Measurements from ENCODE around the gene BHMT2. TPM values are rescaled to one million over a fixed set of nuclear protein-coding genes. Genes with fewer than 3 reads are reported as not detected.

Gene BHMT2
- total RNA-seq, 4 donors from 2014 or later: 27.6 to 63.4 (median 48.0) TPM

- no peaks in the 10 kb centered on the region for H3K4me1 ChIP-seq
- no peak for TF ChIP-seq POLR2A (IDR thresholded peaks at IDR 0.05)
- TF ChIP-seq EP300 (IDR thresholded peaks at IDR 0.05): no peak
- TF ChIP-seq, protein P1, sequence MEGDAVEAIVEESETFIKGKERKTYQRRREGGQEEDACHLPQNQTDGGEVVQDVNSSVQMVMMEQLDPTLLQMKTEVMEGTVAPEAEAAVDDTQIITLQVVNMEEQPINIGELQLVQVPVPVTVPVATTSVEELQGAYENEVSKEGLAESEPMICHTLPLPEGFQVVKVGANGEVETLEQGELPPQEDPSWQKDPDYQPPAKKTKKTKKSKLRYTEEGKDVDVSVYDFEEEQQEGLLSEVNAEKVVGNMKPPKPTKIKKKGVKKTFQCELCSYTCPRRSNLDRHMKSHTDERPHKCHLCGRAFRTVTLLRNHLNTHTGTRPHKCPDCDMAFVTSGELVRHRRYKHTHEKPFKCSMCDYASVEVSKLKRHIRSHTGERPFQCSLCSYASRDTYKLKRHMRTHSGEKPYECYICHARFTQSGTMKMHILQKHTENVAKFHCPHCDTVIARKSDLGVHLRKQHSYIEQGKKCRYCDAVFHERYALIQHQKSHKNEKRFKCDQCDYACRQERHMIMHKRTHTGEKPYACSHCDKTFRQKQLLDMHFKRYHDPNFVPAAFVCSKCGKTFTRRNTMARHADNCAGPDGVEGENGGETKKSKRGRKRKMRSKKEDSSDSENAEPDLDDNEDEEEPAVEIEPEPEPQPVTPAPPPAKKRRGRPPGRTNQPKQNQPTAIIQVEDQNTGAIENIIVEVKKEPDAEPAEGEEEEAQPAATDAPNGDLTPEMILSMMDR (IDR thresholded peaks at IDR 0.05): no peak
- H3K4me3 ChIP-seq: no peak overlapping the region
- H3K27ac ChIP-seq: no peak overlapping the region
- WGBS, 2 donors: 65 to 72% methylated on average over 3 of the region's 3 CpGs
- H3K36me3 ChIP-seq: no peaks in the 10 kb centered on the region
- no peak for DNase-seq (ENCODE audit: low spot score in 2 of 2)
- no peaks in the 10 kb centered on the region for H3K9me3 ChIP-seq
- no peaks in the 10 kb centered on the region for H3K27me3 ChIP-seq
Observed at GRCh38 chr5:79091064-79091463, 21.5 kb downstream of the BHMT2 start.

DNA sequence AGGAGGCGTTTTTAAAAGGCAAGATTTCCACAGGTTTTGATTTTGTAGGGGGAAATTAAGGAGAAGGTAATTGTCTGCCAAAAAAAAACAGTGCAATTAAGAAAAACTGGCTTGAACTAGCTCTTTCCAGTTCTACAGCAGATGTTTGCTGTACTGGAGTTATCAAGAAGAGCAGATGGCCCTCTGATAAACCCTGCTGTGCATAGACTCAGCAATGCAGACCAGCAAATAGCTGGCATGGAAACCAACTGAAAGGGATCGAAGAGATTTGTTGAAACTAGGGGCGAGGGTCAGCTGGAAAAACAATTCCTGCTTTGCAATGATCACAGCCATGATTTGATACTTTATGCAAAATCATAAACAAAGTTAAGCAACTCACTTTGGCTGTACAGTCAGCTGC lies 24.2 kb downstream of the BHMT2 start:
- H3K36me3 ChIP-seq: no peaks in the 10 kb centered on the region
- WGBS, 2 donors: 60 to 68% methylated on average over 3 of the region's 3 CpGs
- H3K4me1 ChIP-seq: no peaks in the 10 kb centered on the region
- no peak overlapping the region for H3K4me3 ChIP-seq
- no peak overlapping the region for H3K27ac ChIP-seq
- no peaks in the 10 kb centered on the region for H3K27me3 ChIP-seq
- no peaks in the 10 kb centered on the region for H3K9me3 ChIP-seq
- TF ChIP-seq EP300 (IDR thresholded peaks at IDR 0.05) (no peak), POLR2A (IDR thresholded peaks at IDR 0.05) (no peak)
- TF ChIP-seq, protein P1 (IDR thresholded peaks at IDR 0.05): no peak
- no peak for DNase-seq (ENCODE audit: low spot score in 2 of 2)

- WGBS, 2 donors: 94 to 97% methylated on average over 2 of the region's 2 CpGs
- peaks cover 0 to 10% of the 10 kb centered on the region in 2 donors for H3K27me3 ChIP-seq
- H3K4me3 ChIP-seq: no peak overlapping the region
- DNase-seq (ENCODE audit: low spot score in 2 of 2): no peak
- H3K4me1 ChIP-seq: peaks cover 0 to 9% (median 0%) of the 10 kb centered on the region in 4 donors
- TF ChIP-seq, protein P1 (IDR thresholded peaks at IDR 0.05): no peak
- TF ChIP-seq POLR2A (IDR thresholded peaks at IDR 0.05): no peak
- no peak for TF ChIP-seq EP300 (IDR thresholded peaks at IDR 0.05)
- H3K27ac ChIP-seq: no peak overlapping the region
- peaks cover 0 to 11% (median 0%) of the 10 kb centered on the region in 4 donors for H3K9me3 ChIP-seq
- H3K36me3 ChIP-seq: peaks cover 0 to 9% (median 0%) of the 10 kb centered on the region in 3 donors
Observed at GRCh38 chr5:79105868-79106267, 36.3 kb downstream of the BHMT2 start.

- DNase-seq (ENCODE audit: low spot score in 2 of 2): no peak
- peaks cover 0 to 23% of the 10 kb centered on the region in 2 donors for H3K27me3 ChIP-seq
- H3K27ac ChIP-seq: no peak overlapping the region
- 64 to 68% methylated on average over 7 of the region's 7 CpGs for WGBS, 2 donors
- no peak overlapping the region for H3K4me3 ChIP-seq
- H3K4me1 ChIP-seq: peaks cover 0 to 17% (median 0%) of the 10 kb centered on the region in 4 donors
- H3K9me3 ChIP-seq: no peaks in the 10 kb centered on the region
- no peaks in the 10 kb centered on the region for H3K36me3 ChIP-seq
- TF ChIP-seq, protein P1 (IDR thresholded peaks at IDR 0.05): no peak
- TF ChIP-seq EP300 (IDR thresholded peaks at IDR 0.05): peak in 1 of 2 donors; percentile 34
- no peak for TF ChIP-seq POLR2A (IDR thresholded peaks at IDR 0.05)
Observed at GRCh38 chr5:79107020-79107796, 37.6 kb downstream of the BHMT2 start.

DNA sequence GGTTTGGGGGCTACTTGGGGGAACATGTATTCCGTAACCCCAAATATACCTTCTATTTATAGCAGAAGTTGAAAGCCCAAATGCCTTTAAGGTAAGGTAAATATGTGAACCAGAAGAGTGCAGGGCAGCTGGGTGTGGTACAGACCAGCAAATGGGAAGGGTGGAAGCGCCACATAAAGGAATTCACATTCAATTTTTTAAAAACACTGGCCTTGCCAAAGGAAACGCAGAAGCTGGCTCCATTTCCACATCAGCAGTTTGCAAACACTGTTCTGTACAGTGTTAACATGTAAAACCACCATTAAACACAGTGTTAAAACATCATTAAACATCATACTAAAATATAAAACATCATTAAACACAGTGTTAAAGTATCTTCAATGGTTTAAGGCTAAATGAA lies 38.5 kb downstream of the BHMT2 start:
- WGBS, 2 donors: 55 to 60% methylated on average over 3 of the region's 3 CpGs
- Histone ChIP-seq H3K4me3 (no peak overlapping the region), H3K27me3 (peaks cover 0 to 32% of the 10 kb centered on the region in 2 donors)

More for the DNA sequence above, 38.5 kb downstream of the BHMT2 start:
- no peak for DNase-seq (ENCODE audit: low spot score in 2 of 2)
- H3K4me1 ChIP-seq: peaks cover 0 to 18% (median 0%) of the 10 kb centered on the region in 4 donors
- no peaks in the 10 kb centered on the region for H3K36me3 ChIP-seq
- TF ChIP-seq, protein P1 (IDR thresholded peaks at IDR 0.05): no peak
- no peak for TF ChIP-seq EP300 (IDR thresholded peaks at IDR 0.05)
- TF ChIP-seq POLR2A (IDR thresholded peaks at IDR 0.05): no peak
- no peaks in the 10 kb centered on the region for H3K9me3 ChIP-seq
- H3K27ac ChIP-seq: no peak overlapping the region

Data from tibial nerve (tissue), 4 donors.